Esophagus muscularis mucosa (tissue), 4 donors: ENCODE results near the gene ASB2. TPM values are rescaled to one million over a fixed set of nuclear protein-coding genes. Genes with fewer than 3 reads are reported as not detected.

Experiments
- DNase-seq: peaks from one replicate; pipeline ENCODE4 v3.0.0-alpha.2; 2017; ENCODE audit errors: extremely low spot score
- H3K27ac ChIP-seq, 4 donors: fragments of 200-600 bp; sonication (generic); replicated peaks in 1 of 4; 1 replicate in 3 of 4; 2 replicates in 1 of 4; pipeline ENCODE4 v1.5.1; 2016 to 2019; ENCODE audit warnings: mild to moderate bottlenecking in 1 of 4
- H3K27me3 ChIP-seq, 4 donors: fragments of 200-600 bp; sonication (generic); one replicate each; pipeline versions ENCODE4 v1.5.1 to v1.6.0; 2016 to 2019
- H3K36me3 ChIP-seq, 4 donors: fragments of 200-600 bp; sonication (generic); one replicate each; pipeline ENCODE4 v1.5.1; 2016 to 2019
- H3K4me1 ChIP-seq, 4 donors: fragments of 200-600 bp; sonication (generic); one replicate each; pipeline ENCODE4 v1.5.1; 2016 to 2019
- H3K4me3 ChIP-seq, 4 donors: fragments of 200-600 bp; sonication (generic); 1 replicate in 2 of 4; 2 replicates in 2 of 4; pipeline ENCODE4 v1.5.1; 2016 to 2019; ENCODE audit warnings: mild to moderate bottlenecking in 4 of 4, moderate library complexity in 1 of 4
- H3K9me3 ChIP-seq, 4 donors: fragments of 200-600 bp; sonication (generic); 1 replicate in 3 of 4; 2 replicates in 1 of 4; pipeline ENCODE4 v1.5.1; 2016 to 2019
- CTCF ChIP-seq, 3 experiments: fragments of 200-600 bp in 2 of 3; fragments of 450-650 bp in 1 of 3; sonication (generic) in 2 of 3; IDR thresholded peaks; one replicate each; pipeline ENCODE4 v1.5.1; 2017 to 2019; ENCODE audit warnings: antibody characterized with exemption in 3 of 3, mild to moderate bottlenecking in 2 of 3, moderate library complexity in 1 of 3
- EP300 ChIP-seq: sonication (generic); formaldehyde crosslinking; IDR thresholded peaks from one replicate; pipeline ENCODE4 v1.6.1; 2017; ENCODE audit warnings: antibody characterized with exemption
- POLR2A ChIP-seq: fragments of 450-650 bp; IDR thresholded peaks from one replicate; pipeline ENCODE4 v1.6.1; 2017; ENCODE audit warnings: antibody characterized with exemption, moderate library complexity, mild to moderate bottlenecking, low read depth
- POLR2AphosphoS5 ChIP-seq, 2 donors: sonication (generic); formaldehyde crosslinking; IDR thresholded peaks; one replicate each; pipeline ENCODE4 v1.6.1; 2017; ENCODE audit warnings: antibody characterized with exemption in 2 of 2
- whole genome bisulfite sequencing: methylation state at CpG from one replicate; pipeline ENCODE4 v1.1.5; 2018; 5-methylcytosine and 5-hydroxymethylcytosine counted together
- intact Hi-C: fragments of 100-400 bp; cut with DNase I; formaldehyde crosslinking; loops from one replicate; pipeline ENCODE4 v1.15.1; 2023
- total RNA-seq, 4 donors: library from RNA; depleted of rRNA; stranded (reverse); fragments of >200 nt; gene quantifications; one replicate each; pipeline versions ENCODE4 v1.1.0 to v1.2.1, GENCODE V29; 2016

Gene ASB2
- total RNA-seq, 4 donors from 2014 or later: 53.5 to 164 (median 105) TPM

DNA sequence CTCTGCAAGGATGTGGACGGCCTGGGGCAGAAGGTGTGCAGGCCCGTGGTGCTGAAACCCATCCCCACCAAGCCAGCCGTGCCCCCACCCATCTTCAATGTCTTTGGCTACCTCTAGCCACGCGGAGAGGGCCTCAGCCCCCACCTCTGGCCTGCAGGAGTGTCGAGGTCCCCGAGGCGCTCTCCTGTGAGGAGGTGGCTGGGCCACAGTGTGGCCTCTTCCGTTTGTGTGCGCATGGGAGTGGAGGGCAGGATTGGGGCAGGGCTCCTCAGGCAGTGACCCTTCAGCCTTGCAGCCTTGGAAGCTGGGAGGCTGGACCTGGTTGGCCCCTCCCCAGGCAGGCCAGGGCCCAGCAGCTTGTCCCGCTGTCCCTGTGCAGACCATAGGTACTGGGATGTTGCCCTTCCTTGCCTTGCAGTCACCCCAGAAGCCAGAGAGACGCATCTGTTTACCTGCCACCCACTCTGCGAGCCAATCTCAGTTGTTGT, 47.3 kb downstream of the ASB2 start:
- Histone ChIP-seq H3K27ac (no peak overlapping the region), H3K9me3 (no peaks in the 10 kb centered on the region), H3K4me3 (no peak overlapping the region), H3K36me3 (peaks cover 4 to 36% (median 29%) of the 10 kb centered on the region in 4 donors), H3K27me3 (no peaks in the 10 kb centered on the region), H3K4me1 (peaks cover 0 to 40% (median 11%) of the 10 kb centered on the region in 4 donors)
- TF ChIP-seq EP300 (no peak), CTCF (IDR thresholded peaks at IDR 0.05) (no peak), POLR2AphosphoS5 (IDR thresholded peaks at IDR 0.05) (no peak), POLR2A (no peak)
- intact Hi-C loops: no loop called here
- WGBS: 76% methylated on average over 9 of the region's 13 CpGs
- DNase-seq: no peak

GRCh38 chr14:93928184-93929047, 48.0 kb downstream of the ASB2 start:
- intact Hi-C loops: no loop called here
- H3K4me3 ChIP-seq: no peak overlapping the region
- H3K4me1 ChIP-seq: peaks cover 0 to 33% (median 6%) of the 10 kb centered on the region in 4 donors
- H3K9me3 ChIP-seq: no peaks in the 10 kb centered on the region
- H3K36me3 ChIP-seq: peaks cover 0 to 29% (median 23%) of the 10 kb centered on the region in 4 donors
- no peak overlapping the region for H3K27ac ChIP-seq
- TF ChIP-seq EP300 (no peak), POLR2AphosphoS5 (IDR thresholded peaks at IDR 0.05) (no peak), POLR2A (no peak), CTCF (IDR thresholded peaks at IDR 0.05) (no peak)
- H3K27me3 ChIP-seq: no peaks in the 10 kb centered on the region
- no peak for DNase-seq
- WGBS: 51% methylated on average over 3 of the region's 26 CpGs

DNA sequence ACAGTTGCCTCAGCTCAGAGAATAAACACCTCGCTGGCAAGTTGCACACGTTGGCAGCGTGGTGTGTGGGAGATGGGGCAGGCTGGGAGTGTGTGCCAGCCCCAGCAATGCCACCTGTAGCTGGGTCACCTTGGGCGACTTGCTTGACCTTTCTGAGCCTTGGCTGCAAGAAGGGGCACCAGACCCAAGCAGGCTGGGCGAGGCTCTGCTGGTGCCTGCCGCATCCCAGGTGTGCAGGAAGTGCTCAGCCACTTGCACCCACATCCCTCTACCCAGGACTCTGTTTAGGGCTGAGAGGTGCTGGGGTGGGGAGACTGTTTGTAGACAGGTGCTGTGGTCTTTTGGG, 48.6 kb downstream of the ASB2 start:
- no peaks in the 10 kb centered on the region for H3K27me3 ChIP-seq
- no peak for TF ChIP-seq POLR2AphosphoS5 (IDR thresholded peaks at IDR 0.05)
- no peak for TF ChIP-seq EP300
- TF ChIP-seq CTCF (IDR thresholded peaks at IDR 0.05): no peak
- no peak for TF ChIP-seq POLR2A
- H3K36me3 ChIP-seq: peaks cover 0 to 23% (median 16%) of the 10 kb centered on the region in 4 donors
- no peaks in the 10 kb centered on the region for H3K9me3 ChIP-seq
- intact Hi-C loops: no loop called here
- H3K27ac ChIP-seq: no peak overlapping the region
- H3K4me3 ChIP-seq: no peak overlapping the region
- 30% methylated on average over 2 of the region's 6 CpGs for WGBS
- peaks cover 0 to 29% (median 6%) of the 10 kb centered on the region in 4 donors for H3K4me1 ChIP-seq
- DNase-seq: no peak

- Histone ChIP-seq H3K9me3 (no peaks in the 10 kb centered on the region), H3K27ac (no peak within 1 kb of the TSS), H3K36me3 (peaks cover 0 to 17% (median 11%) of the 10 kb centered on the region in 4 donors), H3K27me3 (no peaks in the 10 kb centered on the region), H3K4me1 (peaks cover 0 to 23% (median 6%) of the 10 kb centered on the region in 4 donors), H3K4me3 (no peak within 1 kb of the TSS)
- intact Hi-C loops: no loop called here
- WGBS: 79% methylated on average over 14 of the region's 38 CpGs
- TF ChIP-seq CTCF (IDR thresholded peaks at IDR 0.05) (no peak), EP300 (no peak), POLR2AphosphoS5 (IDR thresholded peaks at IDR 0.05) (no peak), POLR2A (no peak)
- DNase-seq: no peak
These were observed 49.2 kb downstream of the ASB2 start, which contains the start of gene FAM181A for GRCh38 chr14:93926873-93927799. FAM181A (plus strand) TSS chr14:93927344; CDS start chr14:93928286, 942 bp downstream.
